Measurements from ENCODE around the gene TP53I3. TPM values are rescaled to one million over a fixed set of nuclear protein-coding genes. Genes with fewer than 3 reads are reported as not detected.
A peak's percentile ranks its signal among the peaks of the same experiment; 100 is the strongest.
"Not testable (repeated sequence)": the region's sequence is repeated elsewhere in the genome, so short reads cannot be mapped to it uniquely, and the experiment has no call there.

TP53I3 gene
- 15.4 TPM for total RNA-seq
- long read RNA-seq, transcript TP53I3-202 (6 exons, 1,635 nt) = major isoform, 9 of 19 reads
- long read RNA-seq, transcript TP53I3-201 (5 exons, 1,998 nt) = minor isoform, 7 of 19 reads
- long read RNA-seq, partial matches to known transcripts = 0 of 19 reads
- long read RNA-seq, other reads (novel, unspliced or antisense) = 1 of 19 reads

GRCh38 chr2:24084386-24085199 lies at the start of gene TP53I3:
TP53I3 (minus strand) TSS chr2:24084834; CDS start chr2:24084326, 508 bp downstream.
- peak; percentile 94 for DNase-seq
- ATAC-seq (ENCODE audit: poor library complexity) = peak; percentile 97
- intact Hi-C loops (cut with DNase I) = loop anchor here (10.0 kb wide), 1 partner anchor 260 kb away; no protein-coding TSS in a partner anchor

- intact Hi-C loops (cut with DNase I) = no loop called here
- ATAC-seq (ENCODE audit: poor library complexity) (no peak), DNase-seq (no peak)
Measured at GRCh38 chr2:24132543-24132942, 47.9 kb upstream of the TP53I3 start.

- DNase-seq (no peak), ATAC-seq (ENCODE audit: poor library complexity) (no peak)
- intact Hi-C loops (cut with DNase I) = no loop called here
Measured at GRCh38 chr2:24125956-24126355, 41.3 kb upstream of the TP53I3 start.

GRCh38 chr2:24123922-24124580 lies 39.4 kb upstream of the TP53I3 start:
- intact Hi-C loops (cut with DNase I) = no loop called here
- DNase-seq (no peak), ATAC-seq (ENCODE audit: poor library complexity) (no peak)

GRCh38 chr2:24123195-24123921 lies 38.7 kb upstream of the TP53I3 start, which contains the start of the genes FAM228B and PFN4:
FAM228B (plus strand) TSS chr2:24123469; CDS start chr2:24124362, 893 bp downstream.
PFN4 (minus strand) TSS chr2:24123334; CDS start chr2:24122535, 799 bp downstream.
- peak; percentile 94 for DNase-seq
- intact Hi-C loops (cut with DNase I) = no loop called here
- ATAC-seq (ENCODE audit: poor library complexity) = peak; percentile 98

- DNase-seq (no peak), ATAC-seq (ENCODE audit: poor library complexity) (no peak)
- intact Hi-C loops (cut with DNase I) = no loop called here
Measured at GRCh38 chr2:24122366-24123194, 37.9 kb upstream of the TP53I3 start.

GRCh38 chr2:24121469-24121868 lies 36.8 kb upstream of the TP53I3 start:
- intact Hi-C loops (cut with DNase I) = no loop called here
- ATAC-seq (ENCODE audit: poor library complexity) (no peak), DNase-seq (no peak)

- DNase-seq = no peak
Measured at GRCh38 chr2:24121066-24121465, 36.4 kb upstream of the TP53I3 start.

GRCh38 chr2:24117902-24118301 lies 33.3 kb upstream of the TP53I3 start:
- intact Hi-C loops (cut with DNase I) = no loop called here
- no peak for DNase-seq

More at GRCh38 chr2:24121066-24121465, 36.4 kb upstream of the TP53I3 start:
- intact Hi-C loops (cut with DNase I) = no loop called here
- no peak for ATAC-seq (ENCODE audit: poor library complexity)

GRCh38 chr2:24115057-24115456 lies 30.4 kb upstream of the TP53I3 start:
- ATAC-seq (ENCODE audit: poor library complexity) = no peak
- intact Hi-C loops (cut with DNase I) = no loop called here
- no peak for DNase-seq

More at GRCh38 chr2:24117902-24118301, 33.3 kb upstream of the TP53I3 start:
- ATAC-seq (ENCODE audit: poor library complexity) = no peak

GRCh38 chr2:24111407-24111901 lies 26.8 kb upstream of the TP53I3 start:
- ATAC-seq (ENCODE audit: poor library complexity) = peak; percentile 91

GRCh38 chr2:24110660-24111303 lies 26.1 kb upstream of the TP53I3 start:
- DNase-seq (no peak), ATAC-seq (ENCODE audit: poor library complexity) (peak; percentile 46)
- intact Hi-C loops (cut with DNase I) = no loop called here

More at GRCh38 chr2:24111407-24111901, 26.8 kb upstream of the TP53I3 start:
- intact Hi-C loops (cut with DNase I) = no loop called here
- no peak for DNase-seq

- intact Hi-C loops (cut with DNase I); ATAC-seq (ENCODE audit: poor library complexity); DNase-seq: not testable (repeated sequence)
Measured at GRCh38 chr2:24109431-24109830, 24.8 kb upstream of the TP53I3 start.

GRCh38 chr2:24107336-24107735 lies 22.7 kb upstream of the TP53I3 start:
- intact Hi-C loops (cut with DNase I) = no loop called here
- ATAC-seq (ENCODE audit: poor library complexity) (no peak), DNase-seq (no peak)

- ATAC-seq (ENCODE audit: poor library complexity) (no peak), DNase-seq (no peak)
- intact Hi-C loops (cut with DNase I) = no loop called here
Measured at GRCh38 chr2:24106786-24107185, 22.2 kb upstream of the TP53I3 start.

- ATAC-seq (ENCODE audit: poor library complexity) (no peak), DNase-seq (no peak)
- intact Hi-C loops (cut with DNase I) = no loop called here
Measured at GRCh38 chr2:24105816-24106215, 21.2 kb upstream of the TP53I3 start.

- intact Hi-C loops (cut with DNase I) = no loop called here
- DNase-seq (no peak), ATAC-seq (ENCODE audit: poor library complexity) (no peak)
Measured at GRCh38 chr2:24104906-24105305, 20.3 kb upstream of the TP53I3 start.
